ENCODE results near the gene EPS8L1.

DNA sequence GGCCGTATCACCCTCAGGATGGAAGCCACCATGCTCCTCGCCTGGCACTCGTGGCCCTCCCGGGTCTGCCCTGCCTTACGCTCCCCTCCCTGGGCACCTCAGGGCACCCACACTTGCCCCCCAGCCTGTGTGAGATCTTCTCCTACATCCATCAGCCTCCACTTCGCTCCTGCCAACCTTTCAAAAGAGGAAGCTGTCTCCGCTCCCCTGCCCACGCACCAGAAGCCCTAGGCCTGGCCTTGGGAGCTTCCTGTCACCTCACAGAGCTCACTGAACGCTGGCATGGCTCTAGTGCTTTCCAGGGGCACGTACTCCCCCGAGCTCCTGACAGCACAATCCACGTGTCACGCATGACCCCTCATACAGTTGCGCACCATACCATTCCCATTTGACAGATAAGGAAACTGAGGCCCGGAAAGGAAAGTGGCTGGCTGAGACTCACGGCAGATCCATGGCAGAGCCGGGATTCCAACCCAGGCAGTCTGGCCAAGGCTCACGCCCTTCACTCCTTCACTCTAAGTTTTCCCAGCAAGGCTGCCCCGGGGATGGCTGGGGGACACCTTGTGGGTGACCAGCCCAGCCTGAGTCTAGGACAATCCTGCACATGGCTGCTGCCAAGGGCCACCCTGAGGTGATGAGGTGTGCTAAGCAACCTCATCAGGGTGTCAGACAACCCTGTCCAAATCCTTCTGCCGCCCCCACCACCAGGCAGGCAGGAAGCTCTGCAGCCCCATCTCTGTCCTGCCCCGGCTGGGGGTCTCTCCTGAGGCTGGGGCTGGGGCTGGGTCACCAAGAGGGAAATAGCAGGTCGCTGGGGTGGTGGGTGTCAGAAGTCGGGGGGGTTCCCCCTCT lies 22.4 kb downstream of the EPS8L1 start:
- TF ChIP-seq, protein P1, sequence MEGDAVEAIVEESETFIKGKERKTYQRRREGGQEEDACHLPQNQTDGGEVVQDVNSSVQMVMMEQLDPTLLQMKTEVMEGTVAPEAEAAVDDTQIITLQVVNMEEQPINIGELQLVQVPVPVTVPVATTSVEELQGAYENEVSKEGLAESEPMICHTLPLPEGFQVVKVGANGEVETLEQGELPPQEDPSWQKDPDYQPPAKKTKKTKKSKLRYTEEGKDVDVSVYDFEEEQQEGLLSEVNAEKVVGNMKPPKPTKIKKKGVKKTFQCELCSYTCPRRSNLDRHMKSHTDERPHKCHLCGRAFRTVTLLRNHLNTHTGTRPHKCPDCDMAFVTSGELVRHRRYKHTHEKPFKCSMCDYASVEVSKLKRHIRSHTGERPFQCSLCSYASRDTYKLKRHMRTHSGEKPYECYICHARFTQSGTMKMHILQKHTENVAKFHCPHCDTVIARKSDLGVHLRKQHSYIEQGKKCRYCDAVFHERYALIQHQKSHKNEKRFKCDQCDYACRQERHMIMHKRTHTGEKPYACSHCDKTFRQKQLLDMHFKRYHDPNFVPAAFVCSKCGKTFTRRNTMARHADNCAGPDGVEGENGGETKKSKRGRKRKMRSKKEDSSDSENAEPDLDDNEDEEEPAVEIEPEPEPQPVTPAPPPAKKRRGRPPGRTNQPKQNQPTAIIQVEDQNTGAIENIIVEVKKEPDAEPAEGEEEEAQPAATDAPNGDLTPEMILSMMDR (conservative IDR thresholded peaks at IDR 0.05; ENCODE audit: low read depth, low read length), result no peak
- TF ChIP-seq EZH2 (IDR thresholded peaks at IDR 0.05; ENCODE audit: low read length, unreplicated experiment) (no peak), EZH2phosphoT487 (IDR thresholded peaks at IDR 0.05; ENCODE audit: borderline replicate concordance, low read length) (no peak)
